SH-SY5Y (cell line): Measurements from ENCODE around the gene SLC16A8.

ENCODE experiments used
- GATA2 ChIP-seq: IDR thresholded peaks from 2 replicates; pipeline ENCODE4 v1.6.1; 2011; ENCODE audit warnings: mild to moderate bottlenecking, low read depth, low read length
- GATA3 ChIP-seq: IDR thresholded peaks from 2 replicates; pipeline ENCODE4 v1.6.1; 2011; ENCODE audit warnings: low read depth, mild to moderate bottlenecking, low read length, moderate library complexity

GRCh38 chr22:38129856-38130255 is 45.9 kb upstream of the SLC16A8 start:
- no peak for TF ChIP-seq GATA2
- no peak for TF ChIP-seq GATA3
